ENCODE measurements around the gene PPP2R2C.

Gene PPP2R2C

DNA sequence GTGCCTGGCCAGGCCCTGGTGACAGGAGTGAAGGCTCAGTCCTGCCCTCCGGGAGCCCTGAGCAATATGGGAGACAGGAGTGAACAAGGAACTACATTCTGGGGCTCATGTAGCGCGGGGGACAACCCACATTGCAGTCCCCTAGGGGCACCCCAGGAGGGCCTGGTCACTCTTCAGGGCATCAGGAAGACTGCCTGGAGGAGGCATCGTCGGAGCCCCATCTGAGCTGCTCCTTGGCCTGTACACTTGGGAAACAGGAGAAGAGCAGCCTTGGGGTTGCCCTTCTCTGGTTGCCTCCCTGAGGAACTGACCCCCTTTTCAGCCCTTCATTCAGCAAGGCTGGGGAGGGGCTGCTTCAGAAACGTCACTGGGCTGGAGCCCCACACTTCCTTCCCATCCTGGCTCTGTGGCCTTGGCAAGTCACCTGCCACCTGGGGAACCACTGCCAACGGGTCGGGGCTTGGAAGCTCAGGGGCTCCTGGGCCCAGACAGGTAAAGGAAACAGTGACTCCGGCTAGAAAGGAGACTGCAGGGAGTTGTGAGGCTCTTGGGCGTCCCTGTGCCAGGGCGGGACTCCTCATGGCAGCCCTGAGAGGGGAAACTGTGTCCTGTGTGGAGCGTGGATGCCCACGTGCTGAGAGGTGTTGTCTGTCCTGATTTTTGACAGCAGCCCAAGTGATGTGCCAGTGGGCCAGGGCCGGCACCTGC lies 192.7 kb downstream of the PPP2R2C start:
- DNase-seq: no peak

GRCh38 chr4:6278801-6279197 lies 193.6 kb downstream of the PPP2R2C start:
- no peak for DNase-seq

GRCh38 chr4:6277935-6278800 lies 194.2 kb downstream of the PPP2R2C start:
- DNase-seq: no peak

GRCh38 chr4:6277139-6277802 lies 195.1 kb downstream of the PPP2R2C start:
- DNase-seq: no peak

GRCh38 chr4:6275898-6276806 lies 196.3 kb downstream of the PPP2R2C start:
- no peak for DNase-seq

- DNase-seq: no peak
Measured at GRCh38 chr4:6275351-6275750, 197.1 kb downstream of the PPP2R2C start.

DNA sequence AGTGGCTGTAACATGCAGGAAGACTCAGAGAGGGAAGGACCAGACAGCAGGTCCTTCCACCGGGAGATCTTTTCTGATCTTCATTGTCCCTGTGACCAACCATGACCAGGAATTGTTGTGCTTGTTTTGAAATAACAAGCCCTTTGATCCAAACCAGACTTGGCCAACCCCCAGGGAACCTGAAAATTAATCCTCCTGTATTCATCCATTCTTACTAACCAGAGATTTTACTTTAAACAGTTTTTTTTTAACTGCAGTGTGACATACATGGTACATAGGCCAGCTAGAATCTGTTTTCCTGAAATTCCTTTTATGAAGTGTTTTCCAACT lies 198.8 kb downstream of the PPP2R2C start:
- DNase-seq: no peak

DNA sequence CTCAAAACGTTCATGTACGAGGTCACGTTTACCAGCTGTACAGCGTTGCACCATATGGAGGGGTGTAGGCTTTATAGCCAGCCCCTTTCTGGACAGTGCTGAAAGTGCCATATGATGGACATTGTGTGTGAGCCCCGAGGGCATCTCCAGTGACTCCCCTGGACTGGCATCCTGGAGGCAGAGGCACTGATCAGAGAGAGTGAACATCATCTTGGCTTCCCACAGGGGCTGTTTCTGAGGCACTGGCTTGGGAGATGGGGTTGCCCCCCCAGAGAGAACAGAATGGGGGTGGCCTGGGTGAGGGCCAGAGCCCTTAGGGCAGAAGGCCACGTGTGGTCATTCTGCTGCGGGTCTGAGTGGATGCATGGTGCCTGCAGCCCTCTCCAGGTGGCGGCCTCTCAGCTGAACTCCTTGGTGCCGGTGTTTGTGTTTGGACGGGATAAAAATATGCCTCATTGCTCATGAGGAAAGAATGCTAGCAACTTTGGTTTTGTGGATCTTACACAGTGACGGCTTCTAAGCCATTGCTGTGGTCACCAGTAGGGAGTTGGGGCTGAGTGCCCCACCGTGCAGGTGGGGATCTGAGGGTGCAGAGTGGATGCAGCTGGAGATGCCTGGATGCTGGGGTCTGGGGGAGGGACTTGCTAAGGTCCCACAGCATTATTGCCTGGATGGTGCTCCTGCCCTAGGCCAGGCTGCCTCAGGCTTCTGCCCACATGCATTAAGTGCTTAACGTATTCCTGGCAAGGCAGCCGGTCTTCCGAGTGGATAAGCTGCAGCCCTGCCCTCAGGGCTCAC lies 199.4 kb downstream of the PPP2R2C start:
- no peak for DNase-seq

DNA sequence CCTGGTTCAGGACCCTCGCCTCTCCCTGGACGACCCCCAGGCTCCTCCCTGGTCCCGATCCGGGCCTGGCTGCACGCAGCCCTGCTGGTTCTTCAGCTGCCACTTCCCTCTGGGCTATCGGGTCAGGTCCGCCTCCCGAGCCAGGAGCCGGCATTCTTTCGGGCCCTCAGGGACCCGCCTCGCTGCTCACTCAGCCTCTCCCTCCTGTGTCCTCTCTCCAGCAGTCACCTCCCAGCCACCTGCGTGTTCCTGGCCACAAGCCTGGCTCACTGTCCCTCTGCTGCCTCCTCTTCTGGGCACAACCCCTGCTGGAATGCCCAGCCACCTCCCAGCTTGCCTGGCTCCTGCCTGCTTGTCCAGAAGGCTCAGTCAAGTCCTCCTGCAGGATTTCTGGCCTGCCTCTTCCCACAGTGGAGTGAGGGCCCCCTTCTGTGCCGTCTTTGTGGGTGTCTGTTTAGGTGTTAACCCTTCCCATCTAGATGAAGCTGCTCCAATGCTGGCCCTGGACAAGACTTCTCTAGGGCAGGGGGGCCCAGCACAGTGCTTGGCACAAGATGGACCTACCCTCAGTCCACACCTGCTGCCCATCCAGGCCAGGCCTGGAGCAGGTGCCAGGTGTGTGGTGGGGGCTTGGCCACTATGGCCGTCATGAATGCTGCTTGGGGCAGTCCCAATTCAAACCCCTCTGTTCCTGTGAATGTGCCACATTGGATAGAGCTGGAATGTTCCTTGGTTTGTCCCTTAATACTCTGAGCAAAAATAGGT lies 200.5 kb downstream of the PPP2R2C start:
- no peak for DNase-seq

GRCh38 chr4:6271206-6271605 lies 201.2 kb downstream of the PPP2R2C start:
- DNase-seq: no peak

DNA sequence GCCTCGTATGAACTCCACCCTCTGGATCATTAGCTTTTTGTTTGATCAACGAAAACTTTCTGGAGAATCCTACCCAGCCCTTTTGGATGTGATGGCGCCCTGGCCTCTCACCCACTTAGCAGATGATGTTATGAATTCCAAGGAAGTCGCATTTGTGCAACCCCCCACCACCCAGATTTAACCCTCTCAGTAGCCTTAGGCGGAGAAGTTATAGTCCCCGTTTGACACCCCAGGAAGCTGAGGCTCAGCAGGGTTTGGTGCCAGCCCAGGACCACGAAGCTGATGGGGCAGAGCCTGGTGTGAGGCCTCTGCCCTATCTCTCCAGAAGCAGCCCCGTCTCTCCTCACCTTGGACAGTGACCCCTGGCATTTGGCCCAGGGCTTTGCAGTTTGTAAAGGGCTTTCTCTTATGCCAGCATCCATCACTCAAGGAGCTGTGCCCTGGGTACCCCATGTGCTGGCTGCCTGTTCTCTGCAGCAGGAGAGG lies 201.7 kb downstream of the PPP2R2C start:
- DNase-seq: no peak
